Activated CD4-positive, alpha-beta T cell treated with anti-CD3 and anti-CD28 coated beads, Interleukin-2, Interleukin-4, amounts not matched to agents 100 ng/mL and 50 ng/mL, durations not matched to agents 16 hours and 8 hours (primary cell): ENCODE measurements around the gene RADIL.

Experiments used
- DNase-seq: peaks from one replicate; pipeline ENCODE4 v3.0.0-alpha.2; 2020; ENCODE audit warnings: low spot score

The RADIL gene

GRCh38 chr7:4754433-4755010, 129.0 kb downstream of the RADIL start:
- DNase-seq, result no peak

DNA sequence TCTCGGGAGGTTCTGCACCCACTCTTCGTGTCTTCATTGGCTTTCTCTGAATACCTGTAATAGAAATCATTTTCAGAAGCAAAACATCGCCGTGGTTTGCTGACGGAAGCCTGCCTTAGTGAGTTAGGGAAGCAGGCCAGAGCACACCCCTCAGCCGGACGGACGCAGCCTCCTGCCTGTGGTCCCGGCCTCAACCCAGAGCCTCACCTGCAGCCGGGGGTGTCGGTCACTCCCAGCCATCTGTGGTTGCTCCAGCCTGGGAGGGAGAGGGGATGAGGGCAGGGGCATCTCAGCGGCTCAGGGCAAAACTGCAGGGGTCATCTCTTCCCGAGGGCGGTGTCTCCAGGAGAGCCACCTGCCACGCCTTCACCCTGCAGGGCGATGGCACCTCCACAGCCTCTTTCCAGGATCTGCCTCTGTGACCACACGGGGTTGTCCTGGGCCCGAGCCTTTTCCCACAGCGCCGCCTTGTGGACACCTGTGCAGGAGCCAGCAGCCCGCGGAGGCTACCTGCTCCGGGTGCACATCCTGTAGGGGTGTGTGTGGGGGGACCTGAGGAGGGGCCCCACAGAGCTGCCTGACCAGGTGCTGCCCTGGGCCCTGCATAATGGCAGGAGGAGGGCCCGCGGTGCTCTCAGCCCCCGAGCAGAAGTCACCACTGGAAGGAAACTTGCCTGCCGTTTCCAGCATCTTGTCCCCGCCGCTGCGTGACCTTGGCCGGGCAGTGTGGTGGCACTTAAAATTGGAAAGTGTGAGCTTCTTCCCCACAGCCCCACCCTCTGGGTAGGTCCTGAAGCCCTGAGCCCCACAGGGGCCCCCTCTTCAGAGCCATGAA, 129.7 kb downstream of the RADIL start:
- peak; percentile 81 for DNase-seq

DNA sequence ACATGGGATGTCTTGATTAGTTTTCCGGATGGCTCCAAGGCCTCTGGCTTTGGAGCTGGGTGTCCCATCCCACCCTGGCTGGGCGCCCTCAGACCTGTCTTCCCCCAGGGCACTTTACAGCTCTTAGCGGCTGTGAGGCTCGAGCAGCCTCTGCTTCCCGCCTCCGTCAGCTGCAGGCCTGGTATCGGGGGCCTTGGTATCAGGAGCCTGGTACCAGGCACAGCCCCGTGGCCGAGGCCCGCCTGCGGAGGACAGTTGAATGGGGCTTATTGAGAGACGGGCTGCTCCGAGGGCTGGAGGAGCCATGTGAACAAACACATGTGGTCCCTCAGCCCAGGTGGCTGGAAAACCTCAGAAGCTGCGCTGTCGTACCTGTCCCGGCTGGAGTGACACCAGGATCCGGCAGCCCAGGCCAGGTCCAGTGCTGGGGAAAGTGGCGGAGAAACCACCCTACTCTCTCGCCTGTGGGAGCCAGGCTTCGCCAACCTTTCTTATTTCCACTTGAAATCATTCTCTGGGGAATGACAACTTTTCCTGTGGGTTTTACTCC, 132.0 kb downstream of the RADIL start:
- DNase-seq, result no peak

DNA sequence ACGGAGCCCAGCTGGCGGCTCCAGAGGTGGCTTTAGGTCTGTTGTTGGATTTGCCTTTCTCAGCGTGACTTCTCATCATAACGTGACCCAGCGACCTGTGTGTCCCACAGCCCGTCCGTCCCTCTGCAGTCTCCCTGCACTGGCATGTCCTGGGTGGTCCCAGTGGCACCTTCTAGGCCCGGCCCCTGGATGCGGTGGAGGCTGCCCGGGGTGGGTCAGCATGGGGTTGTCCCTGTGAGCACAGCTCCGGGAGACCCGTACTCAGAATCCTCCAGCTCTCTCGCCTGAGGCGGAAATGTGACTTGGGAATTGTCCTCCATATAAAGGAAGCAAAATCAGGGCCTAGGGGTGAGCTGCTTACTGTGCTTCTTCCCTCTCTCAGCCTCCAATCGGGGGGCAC, 133.7 kb downstream of the RADIL start:
- no peak for DNase-seq

DNA sequence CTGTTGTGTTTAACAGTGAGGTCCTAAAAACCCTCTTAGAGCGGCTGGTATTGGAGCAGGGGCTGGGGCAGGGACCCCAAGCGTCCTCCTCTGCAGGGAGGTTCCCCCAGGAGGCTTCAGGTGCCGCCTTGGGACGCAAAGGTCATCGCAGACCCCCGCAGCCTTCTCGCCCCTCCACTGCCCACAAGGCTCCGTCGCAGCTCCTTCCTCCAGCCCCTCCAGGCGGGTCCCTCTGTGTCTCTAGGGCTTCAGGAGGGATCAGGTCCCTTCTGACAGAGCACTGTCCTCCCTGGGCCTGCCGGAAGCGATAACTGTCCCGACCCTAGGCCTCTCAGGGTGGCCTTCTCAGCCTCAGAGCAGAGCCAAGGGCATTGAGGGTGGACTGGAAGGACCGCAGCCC, 134.2 kb downstream of the RADIL start:
- DNase-seq, result no peak
